ENCODE results near the gene METAP2. TPM values are rescaled to one million over a fixed set of nuclear protein-coding genes. Genes with fewer than 3 reads are reported as not detected.

The METAP2 gene
- total RNA-seq, 1 experiment from 2014 or later, result 112 TPM

GRCh38 chr12:95520816-95521215, 46.9 kb downstream of the METAP2 start (continued):
- TF ChIP-seq ZSCAN18 (CRISPR knock-in tag; IDR thresholded peaks at IDR 0.05) (no peak), CDX4 (CRISPR knock-in tag; IDR thresholded peaks at IDR 0.05; ENCODE audit: borderline replicate concordance) (no peak), IRF1 (CRISPR knock-in tag; IDR thresholded peaks at IDR 0.05) (no peak), PRDM15 (CRISPR knock-in tag; IDR thresholded peaks at IDR 0.05) (no peak), IRF2 (CRISPR knock-in tag; IDR thresholded peaks at IDR 0.05; ENCODE audit: borderline replicate concordance, low read depth) (no peak), NR3C1 (CRISPR knock-in tag; conservative IDR thresholded peaks at IDR 0.05; ENCODE audit: low read depth) (no peak), AFF4 (CRISPR knock-in tag; IDR thresholded peaks at IDR 0.05; ENCODE audit: borderline replicate concordance) (no peak), NR2C2 (CRISPR knock-in tag; IDR thresholded peaks at IDR 0.05) (no peak), TEAD1 (CRISPR knock-in tag; IDR thresholded peaks at IDR 0.05) (no peak), SMAD4 (CRISPR knock-in tag; IDR thresholded peaks at IDR 0.05) (no peak), MLX (CRISPR knock-in tag; IDR thresholded peaks at IDR 0.05) (no peak)

GRCh38 chr12:95522692-95523091, 48.7 kb downstream of the METAP2 start:
- ChIA-PET POLR2A (interaction anchor here (0.5 to 0.6 kb wide), 2 partner anchors 15 to 25 kb away, joined by 3 read pairs; no protein-coding TSS in a partner anchor), CTCF (interaction anchor here (0.6 to 4.2 kb wide), 5 partner anchors 12 to 436 kb away, joined by 3 to 18 read pairs (median 4); no protein-coding TSS in a partner anchor)
- Mint-ChIP-seq H3K36me3 (peaks cover 73% of the 10 kb centered on the region), H3K9me3 (peaks cover 4% of the 10 kb centered on the region; the same call in 1 of the 2 replicates), H3K27me3 (ENCODE audit: low read depth) (no peaks in the 10 kb centered on the region), H3K27ac (peak overlapping the region; percentile 45; the same call in 1 of the 2 replicates), H3K4me3 (no peak overlapping the region), H3K4me1 (peaks cover 8% of the 10 kb centered on the region; the same call in 1 of the 2 replicates)
- no peak for TF ChIP-seq ZNF219 (CRISPR knock-in tag; IDR thresholded peaks at IDR 0.05; ENCODE audit: borderline replicate concordance)
- TF ChIP-seq PRDM15 (CRISPR knock-in tag; IDR thresholded peaks at IDR 0.05), result peak; percentile 89
- peak; percentile 77 for ATAC-seq
- DNase-seq (ENCODE audit: low spot score), result no peak

Measured in WTC11 (cell line).